GM12865 (cell line): ENCODE results near the gene OR13J1.

Source experiments
- DNase-seq: peaks from one replicate; pipeline ENCODE4 v3.0.0; 2010; ENCODE audit warnings: low read depth
- H3K4me3 ChIP-seq: 2 replicates; pipeline ENCODE4 v1.5.1; 2011; ENCODE audit warnings: mild to moderate bottlenecking, low read depth, low read length, control low read depth
- CTCF ChIP-seq: IDR thresholded peaks from 2 replicates; pipeline ENCODE4 v1.5.1; 2011; ENCODE audit warnings: low read length, control low read depth, low read depth, inconsistent platforms; ENCODE audit not compliant: insufficient read depth; ENCODE audit errors: missing control alignments

The OR13J1 gene

GRCh38 chr9:35840881-35841644 lies 29.1 kb downstream of the OR13J1 start:
- TF ChIP-seq CTCF = no peak
- no peak for DNase-seq
- no peak overlapping the region for H3K4me3 ChIP-seq

GRCh38 chr9:35839926-35840325 lies 30.3 kb downstream of the OR13J1 start:
- no peak overlapping the region for H3K4me3 ChIP-seq
- TF ChIP-seq CTCF = no peak
- no peak for DNase-seq

GRCh38 chr9:35836595-35836994 lies 33.6 kb downstream of the OR13J1 start:
- TF ChIP-seq CTCF = no peak
- H3K4me3 ChIP-seq = no peak overlapping the region

GRCh38 chr9:35835766-35836165 lies 34.4 kb downstream of the OR13J1 start:
- H3K4me3 ChIP-seq = no peak overlapping the region
- DNase-seq = no peak
- no peak for TF ChIP-seq CTCF

More at GRCh38 chr9:35836595-35836994, 33.6 kb downstream of the OR13J1 start:
- no peak for DNase-seq

GRCh38 chr9:35835216-35835632 lies 35.0 kb downstream of the OR13J1 start:
- H3K4me3 ChIP-seq = no peak overlapping the region
- DNase-seq = no peak
- TF ChIP-seq CTCF = peak; percentile 34

- H3K4me3 ChIP-seq = no peak overlapping the region
- no peak for TF ChIP-seq CTCF
- peak; percentile 48 for DNase-seq
Measured at GRCh38 chr9:35834260-35835215, 35.7 kb downstream of the OR13J1 start.
